ENCODE measurements around the gene ALMS1.

ALMS1 gene

GRCh38 chr2:73561422-73561821 is 175.8 kb downstream of the ALMS1 start:
- H2AK5ac ChIP-seq (ENCODE audit: low read length, severe bottlenecking), result no peak overlapping the region
- H3K4ac ChIP-seq (ENCODE audit: low read depth in 1 of 2, low read length in 2 of 2), result no peak overlapping the region
- no peak overlapping the region for H2AFZ ChIP-seq (ENCODE audit: low read depth, low read length)
- no peak overlapping the region for H3K9ac ChIP-seq (ENCODE audit: low read length)
- no peaks in the 10 kb centered on the region for H3K27me3 ChIP-seq (ENCODE audit: control insufficient read depth in 1 of 2, insufficient read depth in 1 of 2, low read length in 2 of 2)
- no peaks in the 10 kb centered on the region for H3K9me3 ChIP-seq (ENCODE audit: control insufficient read depth, low read length)
- H3K18ac ChIP-seq (ENCODE audit: low read depth in 1 of 2, low read length in 2 of 2), result no peak overlapping the region
- no peak overlapping the region for H3K14ac ChIP-seq (ENCODE audit: low read length in 2 of 2)
- no peak overlapping the region for H3K4me2 ChIP-seq (ENCODE audit: low read length, poor library complexity, severe bottlenecking)
- DNase-seq, result no peak
- no peak overlapping the region for H2BK5ac ChIP-seq (ENCODE audit: low read depth, low read length, poor library complexity, severe bottlenecking)
- no peak overlapping the region for H4K8ac ChIP-seq (ENCODE audit: low read length)
- H2BK15ac ChIP-seq (ENCODE audit: low read depth, poor library complexity, severe bottlenecking), result no peak overlapping the region
- no peak overlapping the region for H3K27ac ChIP-seq (ENCODE audit: low read length, poor library complexity, severe bottlenecking)
- H2BK120ac ChIP-seq (ENCODE audit: low read depth, low read length), result no peak overlapping the region
- H3K4me3 ChIP-seq (ENCODE audit: insufficient read depth in 1 of 2, low read depth in 1 of 2, low read length in 2 of 2), result no peak overlapping the region
- H4K91ac ChIP-seq (ENCODE audit: low read length), result no peak overlapping the region
- H3K36me3 ChIP-seq (ENCODE audit: control insufficient read depth in 1 of 2, insufficient read depth in 2 of 2, low read depth in 1 of 2, low read length in 2 of 2), result peaks cover 0 to 30% of the 10 kb centered on the region in 2 experiments
- H3K23ac ChIP-seq (ENCODE audit: low read length in 2 of 2), result no peak overlapping the region
- H3K4me1 ChIP-seq (ENCODE audit: control insufficient read depth, insufficient read depth, low read depth, low read length), result no peaks in the 10 kb centered on the region
- H3K79me1 ChIP-seq (replicated peaks; ENCODE audit: low read length, poor library complexity, severe bottlenecking), result no peaks in the 10 kb centered on the region
- no peak overlapping the region for H2BK12ac ChIP-seq (ENCODE audit: low read length in 2 of 2)

- H2BK120ac ChIP-seq (ENCODE audit: low read depth, low read length), result no peak overlapping the region
- H3K4me2 ChIP-seq (ENCODE audit: low read length, poor library complexity, severe bottlenecking), result no peak overlapping the region
- no peak overlapping the region for H2AK5ac ChIP-seq (ENCODE audit: low read length, severe bottlenecking)
- H3K23ac ChIP-seq (ENCODE audit: low read length in 2 of 2), result no peak overlapping the region
- H2BK15ac ChIP-seq (ENCODE audit: low read depth, poor library complexity, severe bottlenecking), result no peak overlapping the region
- no peak overlapping the region for H3K4ac ChIP-seq (ENCODE audit: low read depth in 1 of 2, low read length in 2 of 2)
- H2BK12ac ChIP-seq (ENCODE audit: low read length in 2 of 2), result no peak overlapping the region
- H3K18ac ChIP-seq (ENCODE audit: low read depth in 1 of 2, low read length in 2 of 2), result no peak overlapping the region
- H3K27ac ChIP-seq (ENCODE audit: low read length, poor library complexity, severe bottlenecking), result no peak overlapping the region
- H3K27me3 ChIP-seq (ENCODE audit: control insufficient read depth in 1 of 2, insufficient read depth in 1 of 2, low read length in 2 of 2), result no peaks in the 10 kb centered on the region
- H4K91ac ChIP-seq (ENCODE audit: low read length), result no peak overlapping the region
- H3K36me3 ChIP-seq (ENCODE audit: control insufficient read depth in 1 of 2, insufficient read depth in 2 of 2, low read depth in 1 of 2, low read length in 2 of 2), result peaks cover 0 to 13% of the 10 kb centered on the region in 2 experiments
- H3K9me3 ChIP-seq (ENCODE audit: control insufficient read depth, low read length), result no peaks in the 10 kb centered on the region
- no peak overlapping the region for H2AFZ ChIP-seq (ENCODE audit: low read depth, low read length)
- H4K8ac ChIP-seq (ENCODE audit: low read length), result no peak overlapping the region
- no peak overlapping the region for H3K14ac ChIP-seq (ENCODE audit: low read length in 2 of 2)
- no peak overlapping the region for H2BK5ac ChIP-seq (ENCODE audit: low read depth, low read length, poor library complexity, severe bottlenecking)
- H3K9ac ChIP-seq (ENCODE audit: low read length), result no peak overlapping the region
- DNase-seq, result no peak
- no peaks in the 10 kb centered on the region for H3K4me1 ChIP-seq (ENCODE audit: control insufficient read depth, insufficient read depth, low read depth, low read length)
- no peak overlapping the region for H3K4me3 ChIP-seq (ENCODE audit: insufficient read depth in 1 of 2, low read depth in 1 of 2, low read length in 2 of 2)
- no peaks in the 10 kb centered on the region for H3K79me1 ChIP-seq (replicated peaks; ENCODE audit: low read length, poor library complexity, severe bottlenecking)
- 97% methylated on average over 1 of the region's 1 CpG for WGBS
Observed at GRCh38 chr2:73564986-73565385, 179.3 kb downstream of the ALMS1 start.

GRCh38 chr2:73566288-73566878 is 180.7 kb downstream of the ALMS1 start:
- no peak overlapping the region for H2BK12ac ChIP-seq (ENCODE audit: low read length in 2 of 2)

GRCh38 chr2:73575261-73575660 is 189.6 kb downstream of the ALMS1 start:
- no peaks in the 10 kb centered on the region for H3K79me1 ChIP-seq (replicated peaks; ENCODE audit: low read length, poor library complexity, severe bottlenecking)
- no peaks in the 10 kb centered on the region for H3K9me3 ChIP-seq (ENCODE audit: control insufficient read depth, low read length)
- H3K9ac ChIP-seq (ENCODE audit: low read length), result no peak overlapping the region
- H3K4me1 ChIP-seq (ENCODE audit: control insufficient read depth, insufficient read depth, low read depth, low read length), result no peaks in the 10 kb centered on the region
- no peak overlapping the region for H4K8ac ChIP-seq (ENCODE audit: low read length)
- H3K14ac ChIP-seq (ENCODE audit: low read length in 2 of 2), result no peak overlapping the region
- H3K23ac ChIP-seq (ENCODE audit: low read length in 2 of 2), result no peak overlapping the region
- WGBS, result no CpG with 5 or more reads among the region's 2 CpGs
- H3K36me3 ChIP-seq (ENCODE audit: control insufficient read depth in 1 of 2, insufficient read depth in 2 of 2, low read depth in 1 of 2, low read length in 2 of 2), result peaks cover 0 to 22% of the 10 kb centered on the region in 2 experiments
- H4K91ac ChIP-seq (ENCODE audit: low read length), result no peak overlapping the region
- H3K18ac ChIP-seq (ENCODE audit: low read depth in 1 of 2, low read length in 2 of 2), result no peak overlapping the region
- H2BK15ac ChIP-seq (ENCODE audit: low read depth, poor library complexity, severe bottlenecking), result no peak overlapping the region
- H2AFZ ChIP-seq (ENCODE audit: low read depth, low read length), result no peak overlapping the region
- DNase-seq, result no peak
- no peaks in the 10 kb centered on the region for H3K27me3 ChIP-seq (ENCODE audit: control insufficient read depth in 1 of 2, insufficient read depth in 1 of 2, low read length in 2 of 2)
- no peak overlapping the region for H3K4ac ChIP-seq (ENCODE audit: low read depth in 1 of 2, low read length in 2 of 2)
- no peak overlapping the region for H2BK120ac ChIP-seq (ENCODE audit: low read depth, low read length)
- H2AK5ac ChIP-seq (ENCODE audit: low read length, severe bottlenecking), result no peak overlapping the region
- no peak overlapping the region for H2BK12ac ChIP-seq (ENCODE audit: low read length in 2 of 2)
- H3K4me2 ChIP-seq (ENCODE audit: low read length, poor library complexity, severe bottlenecking), result no peak overlapping the region
- no peak overlapping the region for H2BK5ac ChIP-seq (ENCODE audit: low read depth, low read length, poor library complexity, severe bottlenecking)
- H3K27ac ChIP-seq (ENCODE audit: low read length, poor library complexity, severe bottlenecking), result no peak overlapping the region
- H3K4me3 ChIP-seq (ENCODE audit: insufficient read depth in 1 of 2, low read depth in 1 of 2, low read length in 2 of 2), result no peak overlapping the region

More at GRCh38 chr2:73566288-73566878, 180.7 kb downstream of the ALMS1 start:
- H4K8ac ChIP-seq (ENCODE audit: low read length), result no peak overlapping the region
- H3K4ac ChIP-seq (ENCODE audit: low read depth in 1 of 2, low read length in 2 of 2), result no peak overlapping the region
- no peak overlapping the region for H3K4me2 ChIP-seq (ENCODE audit: low read length, poor library complexity, severe bottlenecking)
- no peaks in the 10 kb centered on the region for H3K27me3 ChIP-seq (ENCODE audit: control insufficient read depth in 1 of 2, insufficient read depth in 1 of 2, low read length in 2 of 2)
- H3K36me3 ChIP-seq (ENCODE audit: control insufficient read depth in 1 of 2, insufficient read depth in 2 of 2, low read depth in 1 of 2, low read length in 2 of 2), result peaks cover 0 to 5% of the 10 kb centered on the region in 2 experiments
- H3K23ac ChIP-seq (ENCODE audit: low read length in 2 of 2), result no peak overlapping the region
- no peaks in the 10 kb centered on the region for H3K4me1 ChIP-seq (ENCODE audit: control insufficient read depth, insufficient read depth, low read depth, low read length)
- no peaks in the 10 kb centered on the region for H3K9me3 ChIP-seq (ENCODE audit: control insufficient read depth, low read length)
- H2BK15ac ChIP-seq (ENCODE audit: low read depth, poor library complexity, severe bottlenecking), result no peak overlapping the region
- no peak overlapping the region for H2BK120ac ChIP-seq (ENCODE audit: low read depth, low read length)
- 100% methylated on average over 3 of the region's 5 CpGs for WGBS
- no peak overlapping the region for H3K9ac ChIP-seq (ENCODE audit: low read length)
- no peak overlapping the region for H2AK5ac ChIP-seq (ENCODE audit: low read length, severe bottlenecking)
- H3K18ac ChIP-seq (ENCODE audit: low read depth in 1 of 2, low read length in 2 of 2), result no peak overlapping the region
- H3K14ac ChIP-seq (ENCODE audit: low read length in 2 of 2), result no peak overlapping the region
- H2AFZ ChIP-seq (ENCODE audit: low read depth, low read length), result no peak overlapping the region
- no peak overlapping the region for H2BK5ac ChIP-seq (ENCODE audit: low read depth, low read length, poor library complexity, severe bottlenecking)
- H3K4me3 ChIP-seq (ENCODE audit: insufficient read depth in 1 of 2, low read depth in 1 of 2, low read length in 2 of 2), result no peak overlapping the region
- H4K91ac ChIP-seq (ENCODE audit: low read length), result no peak overlapping the region
- no peak overlapping the region for H3K27ac ChIP-seq (ENCODE audit: low read length, poor library complexity, severe bottlenecking)
- H3K79me1 ChIP-seq (replicated peaks; ENCODE audit: low read length, poor library complexity, severe bottlenecking), result no peaks in the 10 kb centered on the region
- DNase-seq, result no peak
